ENCODE results near the gene LZTFL1.

The LZTFL1 gene

DNA sequence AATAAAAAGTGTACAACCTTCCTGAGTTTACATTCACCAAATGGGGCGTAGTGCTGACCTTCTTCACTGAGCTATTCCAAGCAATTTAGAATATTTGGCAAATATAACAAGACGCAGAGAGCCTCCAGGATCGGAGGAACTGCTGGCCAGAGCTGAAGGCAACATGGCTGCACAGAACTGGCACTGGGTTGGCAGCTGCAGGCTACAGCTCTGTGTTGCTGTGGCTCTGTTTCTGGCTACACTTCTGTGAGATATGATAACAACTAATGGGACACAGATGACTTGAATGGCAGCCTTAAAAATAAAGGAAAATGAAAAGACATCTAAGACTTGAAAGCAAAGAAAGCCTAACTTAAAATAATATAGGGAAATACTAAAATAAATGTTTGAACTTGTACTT, 34.8 kb downstream of the LZTFL1 start:
- no peak for DNase-seq (ENCODE audit: extremely low spot score)
- TF ChIP-seq CTCF (IDR thresholded peaks at IDR 0.05; ENCODE audit: control extremely low read depth, extremely low read depth, low read depth, missing control alignments): no peak
- ChIA-PET CTCF (interaction anchor here (0.9 to 2.2 kb wide), 6 partner anchors 18 to 122 kb away, joined by 3 to 6 read pairs (median 3); partner anchors contain the start of gene LZTFL1), POLR2A (no interaction called here)

DNA sequence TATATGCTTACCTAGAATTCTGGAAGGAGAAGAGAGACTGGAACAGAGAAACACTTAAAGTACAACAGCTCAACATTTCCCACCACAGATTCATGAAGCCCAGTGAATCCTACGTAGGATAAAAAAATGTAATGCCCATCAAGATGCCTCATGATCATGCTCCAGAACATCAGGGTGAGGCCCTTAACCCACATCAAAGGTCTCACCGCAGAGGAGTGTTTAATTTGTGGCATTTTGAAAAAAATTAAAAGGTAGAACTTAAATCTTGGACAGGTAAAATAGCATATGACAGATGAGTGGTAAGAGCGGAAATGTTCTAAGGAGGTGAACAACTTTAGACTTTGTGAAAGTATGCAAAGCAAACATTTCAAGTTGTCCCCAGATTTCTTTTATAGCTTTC, 35.8 kb downstream of the LZTFL1 start:
- TF ChIP-seq CTCF (IDR thresholded peaks at IDR 0.05; ENCODE audit: control extremely low read depth, extremely low read depth, low read depth, missing control alignments): no peak
- ChIA-PET POLR2A (no interaction called here), CTCF (interaction anchor here (0.8 to 2.2 kb wide), 9 partner anchors 10 to 123 kb away, joined by 3 to 6 read pairs (median 3); partner anchors contain the start of gene LZTFL1)
- DNase-seq (ENCODE audit: extremely low spot score): no peak

DNA sequence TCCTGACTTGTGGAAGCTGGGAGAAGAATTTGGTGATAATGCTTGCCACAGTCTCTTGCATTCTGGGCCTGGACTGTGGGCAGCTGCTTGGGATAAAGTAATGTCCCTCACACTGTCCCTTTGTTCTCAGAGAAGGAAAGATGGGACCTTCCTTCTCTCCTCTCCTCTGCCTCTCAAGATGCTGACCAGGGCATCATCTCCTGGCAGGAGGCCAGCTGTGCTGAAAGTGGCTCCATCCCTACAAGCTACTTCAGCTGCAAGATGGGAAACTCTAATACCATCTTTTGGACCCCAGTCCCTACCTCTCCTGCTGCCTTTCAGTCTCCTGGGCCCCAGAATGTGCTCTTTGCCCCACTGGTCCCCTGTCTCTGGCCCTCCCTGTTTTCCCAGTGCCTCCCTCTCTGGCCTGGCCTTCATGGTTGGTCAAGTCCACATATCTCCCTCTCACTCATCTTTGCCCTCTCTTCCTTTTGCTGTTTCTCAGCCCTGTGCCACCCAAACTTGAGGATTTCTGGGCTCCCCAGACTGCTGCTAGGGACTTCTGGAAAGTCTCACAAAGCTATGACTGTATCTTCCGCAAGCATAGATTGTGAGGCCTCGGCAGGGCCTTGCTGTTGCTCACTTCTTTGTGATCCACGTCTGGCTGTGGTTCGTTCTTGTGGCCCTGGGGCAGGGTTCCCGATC, 38.5 kb downstream of the LZTFL1 start:
- CTCF ChIA-PET: interaction anchor here (0.8 kb wide), 1 partner anchor 52 kb away, joined by 3 read pairs; no protein-coding TSS in a partner anchor
- POLR2A ChIA-PET: no interaction called here
- no peak for DNase-seq (ENCODE audit: extremely low spot score)
- no peak for TF ChIP-seq CTCF (IDR thresholded peaks at IDR 0.05; ENCODE audit: control extremely low read depth, extremely low read depth, low read depth, missing control alignments)

- TF ChIP-seq CTCF (IDR thresholded peaks at IDR 0.05; ENCODE audit: control extremely low read depth, extremely low read depth, low read depth, missing control alignments): no peak
- DNase-seq (ENCODE audit: extremely low spot score): no peak
- CTCF ChIA-PET: interaction anchor here (1.0 to 1.4 kb wide), 4 partner anchors 21 to 56 kb away, joined by 3 read pairs; no protein-coding TSS in a partner anchor
- POLR2A ChIA-PET: no interaction called here
Observed at GRCh38 chr3:45802146-45802545, 39.8 kb downstream of the LZTFL1 start.

DNA sequence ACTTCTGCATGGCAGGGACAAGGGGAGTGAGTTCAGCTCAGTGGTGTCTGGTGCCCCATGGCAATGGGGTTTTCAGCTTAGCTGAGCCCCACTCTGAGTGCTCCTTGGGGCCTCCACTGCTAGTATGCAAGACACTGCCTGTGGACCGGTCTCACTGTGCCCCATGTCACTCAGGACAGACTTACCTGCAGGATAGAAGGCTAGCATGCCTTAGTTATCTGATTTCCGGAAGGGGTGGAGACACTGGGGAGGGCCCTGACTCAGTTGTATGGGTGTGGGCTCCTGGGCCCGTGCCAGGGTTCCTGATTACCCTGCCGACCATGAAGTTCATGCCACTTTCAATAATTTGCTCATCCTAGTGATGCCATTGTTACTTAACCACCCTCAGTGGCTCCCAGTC, 41.3 kb downstream of the LZTFL1 start:
- TF ChIP-seq CTCF (IDR thresholded peaks at IDR 0.05; ENCODE audit: control extremely low read depth, extremely low read depth, low read depth, missing control alignments): no peak
- ChIA-PET CTCF (interaction anchor here (1.2 kb wide), 1 partner anchor 120 kb away, joined by 4 read pairs; no protein-coding TSS in a partner anchor), POLR2A (no interaction called here)
- DNase-seq (ENCODE audit: extremely low spot score): no peak

- ChIA-PET CTCF (no interaction called here), POLR2A (no interaction called here)
- DNase-seq (ENCODE audit: extremely low spot score): no peak
- no peak for TF ChIP-seq CTCF (IDR thresholded peaks at IDR 0.05; ENCODE audit: control extremely low read depth, extremely low read depth, low read depth, missing control alignments)
Observed at GRCh38 chr3:45799586-45799985, 42.3 kb downstream of the LZTFL1 start.
